Activated CD4-positive, alpha-beta memory T cell treated with anti-CD3 and anti-CD28 coated beads, Interleukin-2, amount 10 ng/mL, durations not matched to agents 7 days and 5 days (primary cell): ENCODE data around the gene PDE11A. TPM values are rescaled to one million over a fixed set of nuclear protein-coding genes. Genes with fewer than 3 reads are reported as not detected.

ENCODE experiments used
- CTCF ChIA-PET: fragments of 350-600 bp; sonication (Branson Sonifier 250); formaldehyde crosslinking; loops from one replicate; lab custom pipeline; 2021; ENCODE audit warnings: antibody characterized with exemption, inconsistent platforms; lab: Charles Lee
- POLR2A ChIA-PET: fragments of 350-600 bp; sonication (Branson Sonifier 250); formaldehyde crosslinking; loops from one replicate; lab custom pipeline; 2021; ENCODE audit warnings: antibody characterized with exemption; lab: Charles Lee
- DNase-seq: peaks from one replicate; pipeline ENCODE4 v3.0.0-alpha.2; 2020
- H3K27ac Mint-ChIP-seq: one replicate; pipeline ENCODE4 v1.8.0; 2021; ENCODE audit warnings: mild to moderate bottlenecking, mixed read lengths
- H3K27me3 Mint-ChIP-seq: one replicate; pipeline ENCODE4 v1.8.0; 2021; ENCODE audit warnings: mixed read lengths
- H3K36me3 Mint-ChIP-seq: one replicate; pipeline ENCODE4 v1.8.0; 2021; ENCODE audit warnings: low read depth, mixed read lengths
- H3K4me1 Mint-ChIP-seq: one replicate; pipeline ENCODE4 v1.8.0; 2021; ENCODE audit warnings: mixed read lengths
- H3K4me3 Mint-ChIP-seq: one replicate; pipeline ENCODE4 v1.8.0; 2021; ENCODE audit warnings: mild to moderate bottlenecking, mixed read lengths
- H3K9me3 Mint-ChIP-seq: one replicate; pipeline ENCODE4 v1.8.0; 2021; ENCODE audit warnings: mixed read lengths
- total RNA-seq, 2 experiments: library from RNA; stranded (reverse); gene quantifications; one replicate each; pipeline ENCODE4 v1.2.3, GENCODE V29; 2021

The PDE11A gene
- total RNA-seq: not detected

DNA sequence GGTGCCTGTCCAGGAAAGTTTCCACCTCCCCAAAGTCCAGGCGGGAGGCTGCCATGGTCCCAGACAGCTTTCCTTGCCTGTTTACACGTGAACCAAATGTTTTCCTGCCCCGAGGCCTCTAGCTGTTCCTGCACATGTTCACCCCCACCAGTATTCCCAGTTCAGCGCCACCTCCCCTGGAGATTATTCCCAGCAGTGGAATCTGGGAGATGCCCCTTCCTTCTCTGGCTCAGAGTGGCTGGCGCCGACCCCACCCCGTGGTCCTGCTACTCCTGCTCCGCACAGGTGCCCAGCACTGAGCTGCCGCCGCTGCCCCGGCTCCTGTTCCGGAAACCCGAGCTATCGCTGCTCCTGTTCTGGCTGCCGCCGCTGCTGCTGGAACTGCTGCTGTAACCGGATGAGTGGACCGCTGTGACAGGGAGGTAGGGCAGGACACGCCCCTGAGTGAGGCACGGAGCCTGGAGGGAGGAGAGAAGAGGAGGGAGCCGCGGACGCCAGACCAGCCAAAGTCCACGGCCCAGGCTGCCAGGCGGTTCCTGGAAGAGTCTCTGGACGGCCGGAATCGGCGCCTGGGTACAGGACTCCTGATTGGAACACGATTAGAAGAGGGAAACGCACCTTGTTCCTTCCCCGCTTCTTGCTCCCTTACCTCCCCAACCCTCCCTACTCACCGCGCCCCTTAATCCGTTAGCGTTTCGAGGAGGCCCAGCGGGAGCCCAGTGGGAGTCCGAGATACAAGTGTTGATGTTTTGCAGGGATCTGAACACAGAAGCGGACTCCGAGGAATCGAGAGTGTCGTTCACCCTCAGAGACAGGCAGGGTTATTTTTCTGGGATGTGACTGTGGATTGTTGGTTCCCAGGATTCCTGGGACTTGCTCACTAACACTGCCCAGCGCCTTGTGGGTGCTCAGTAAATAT lies at the start of gene PDE11A:
Gene PDE11A, minus strand, starts transcription at position 395 of the 919 bp plus-strand sequence. Its CDS starts 340 bp downstream, at position 55.
- Mint-ChIP-seq H3K9me3 (no peaks in the 10 kb centered on the region), H3K4me3 (no peak within 1 kb of the TSS), H3K27ac (no peak within 1 kb of the TSS), H3K4me1 (peaks cover 6% of the 10 kb centered on the region), H3K36me3 (no peaks in the 10 kb centered on the region), H3K27me3 (peaks cover 58% of the 10 kb centered on the region)
- POLR2A ChIA-PET: no interaction called here
- DNase-seq: peak; percentile 58
- CTCF ChIA-PET: interaction anchor here (1.0 kb wide), 1 partner anchor 89 kb away, joined by 4 read pairs; no protein-coding TSS in a partner anchor

- Mint-ChIP-seq H3K4me1 (peaks cover 15% of the 10 kb centered on the region), H3K27me3 (no peaks in the 10 kb centered on the region), H3K27ac (no peak overlapping the region), H3K4me3 (no peak overlapping the region), H3K36me3 (peaks cover 52% of the 10 kb centered on the region), H3K9me3 (no peaks in the 10 kb centered on the region)
- no peak for DNase-seq
- POLR2A ChIA-PET: no interaction called here
- CTCF ChIA-PET: interaction anchor here (0.7 to 1.8 kb wide), 4 partner anchors 8 to 332 kb away, joined by 3 to 9 read pairs (median 3); partner anchors contain the start of genes PJVK, PRKRA and RBM45
Measured at GRCh38 chr2:178119179-178119922, 46.8 kb upstream of the PDE11A start.

GRCh38 chr2:178117725-178118124 lies 45.1 kb upstream of the PDE11A start:
- Mint-ChIP-seq H3K9me3 (no peaks in the 10 kb centered on the region), H3K4me1 (peaks cover 26% of the 10 kb centered on the region), H3K27ac (no peak overlapping the region), H3K36me3 (peaks cover 44% of the 10 kb centered on the region), H3K4me3 (no peak overlapping the region), H3K27me3 (no peaks in the 10 kb centered on the region)
- CTCF ChIA-PET: no interaction called here
- POLR2A ChIA-PET: no interaction called here
- no peak for DNase-seq

- Mint-ChIP-seq H3K27me3 (no peaks in the 10 kb centered on the region), H3K9me3 (no peaks in the 10 kb centered on the region), H3K36me3 (peaks cover 27% of the 10 kb centered on the region), H3K27ac (no peak overlapping the region), H3K4me1 (peaks cover 26% of the 10 kb centered on the region), H3K4me3 (no peak overlapping the region)
- ChIA-PET POLR2A (interaction anchor here (3.9 kb wide), 1 partner anchor 299 kb away, joined by 23 read pairs; no protein-coding TSS in a partner anchor), CTCF (interaction anchor here (1.3 to 4.6 kb wide), 3 partner anchors 22 to 299 kb away, joined by 3 to 49 read pairs (median 4); no protein-coding TSS in a partner anchor)
- no peak for DNase-seq
Measured at GRCh38 chr2:178115271-178115670, 42.7 kb upstream of the PDE11A start.

DNA sequence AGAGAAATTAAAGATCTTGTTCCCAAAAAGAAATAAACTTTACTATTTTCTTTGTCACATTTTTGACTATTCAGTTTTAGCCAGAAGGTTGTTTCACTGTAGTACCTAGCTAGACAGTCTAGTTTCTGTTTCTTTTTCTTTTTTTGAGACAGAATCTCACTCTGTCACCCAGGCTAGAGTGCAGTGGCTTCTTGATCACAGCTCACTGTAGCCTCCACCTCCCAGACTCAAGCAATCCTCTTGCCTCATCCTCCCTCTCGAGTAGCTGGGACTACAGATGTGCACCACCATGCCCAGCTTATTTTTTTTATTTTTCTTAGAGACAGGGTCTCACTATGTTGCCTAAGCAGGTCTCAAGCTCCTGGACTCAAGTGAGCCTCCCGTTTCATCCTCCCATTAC lies 41.9 kb upstream of the PDE11A start:
- Mint-ChIP-seq H3K36me3 (peaks cover 24% of the 10 kb centered on the region), H3K27me3 (no peaks in the 10 kb centered on the region), H3K4me3 (peak overlapping the region; percentile 80), H3K4me1 (peaks cover 26% of the 10 kb centered on the region), H3K9me3 (no peaks in the 10 kb centered on the region), H3K27ac (peak overlapping the region; percentile 82)
- ChIA-PET POLR2A (interaction anchor here (0.8 to 3.9 kb wide), 3 partner anchors 299 to 337 kb away, joined by 3 to 23 read pairs (median 4); partner anchors contain the start of genes PJVK and PRKRA), CTCF (interaction anchor here (0.8 to 4.6 kb wide), 4 partner anchors 9 to 300 kb away, joined by 3 to 49 read pairs (median 4); no protein-coding TSS in a partner anchor)
- no peak for DNase-seq

DNA sequence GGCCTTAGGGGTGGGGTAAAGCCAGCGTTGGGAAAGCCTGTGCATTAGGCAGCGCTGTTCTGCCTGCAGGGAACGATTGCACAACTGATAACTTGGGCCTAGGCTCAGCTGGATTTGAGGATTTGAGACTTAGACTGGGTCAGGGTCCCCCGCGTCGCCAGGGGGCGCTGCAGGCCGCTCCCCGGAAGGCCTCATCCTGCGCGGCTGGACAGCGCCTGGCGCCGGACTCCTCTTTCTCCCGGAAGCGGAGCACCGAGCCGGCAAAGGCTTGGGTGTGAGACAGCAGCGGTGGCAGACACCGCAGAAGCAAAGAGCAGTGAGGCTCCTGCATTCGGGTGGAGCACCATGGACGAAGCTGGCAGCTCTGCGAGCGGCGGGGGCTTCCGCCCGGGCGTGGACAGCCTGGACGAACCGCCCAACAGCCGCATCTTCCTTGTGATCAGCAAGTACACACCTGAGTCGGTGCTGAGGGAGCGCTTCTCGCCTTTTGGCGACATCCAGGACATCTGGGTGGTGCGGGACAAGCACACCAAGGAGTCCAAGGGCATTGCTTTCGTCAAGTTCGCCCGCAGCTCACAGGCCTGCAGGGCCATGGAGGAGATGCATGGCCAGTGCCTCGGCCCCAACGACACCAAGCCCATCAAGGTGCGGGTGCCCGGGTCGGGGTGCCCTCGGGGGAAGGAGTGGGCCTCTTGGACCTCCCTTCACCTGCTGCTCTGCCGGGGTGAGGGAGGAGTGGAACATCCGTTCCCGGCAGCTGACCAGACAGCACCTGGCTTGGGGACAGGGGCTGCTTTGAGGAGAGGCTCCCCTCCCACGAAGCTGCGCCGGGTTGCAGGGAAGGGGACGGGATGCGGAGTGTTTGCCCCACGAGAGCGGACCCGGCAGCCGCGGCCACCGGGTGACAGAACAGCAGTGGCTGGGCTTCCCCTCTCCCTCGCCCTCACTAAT lies 39.9 kb upstream of the PDE11A start, which contains the start of gene RBM45:
Gene RBM45, plus strand, starts transcription at position 236 of the 951 bp plus-strand sequence. Its CDS starts 110 bp downstream, at position 346.
- H3K4me1 Mint-ChIP-seq: peaks cover 26% of the 10 kb centered on the region
- H3K36me3 Mint-ChIP-seq: peaks cover 14% of the 10 kb centered on the region
- peak within 1 kb of the TSS; percentile 89 for H3K27ac Mint-ChIP-seq
- ChIA-PET CTCF (interaction anchor here (0.6 to 4.6 kb wide), 37 partner anchors 8 to 748 kb away, joined by 3 to 49 read pairs (median 4); no protein-coding TSS in a partner anchor), POLR2A (interaction anchor here (0.9 to 3.9 kb wide), 6 partner anchors 11 to 338 kb away, joined by 3 to 23 read pairs (median 6); partner anchors contain the start of genes PJVK and PRKRA)
- DNase-seq: peak; percentile 89
- H3K4me3 Mint-ChIP-seq: peak within 1 kb of the TSS; percentile 80
- no peaks in the 10 kb centered on the region for H3K9me3 Mint-ChIP-seq
- no peaks in the 10 kb centered on the region for H3K27me3 Mint-ChIP-seq

GRCh38 chr2:178111743-178112142 lies 39.2 kb upstream of the PDE11A start:
- Mint-ChIP-seq H3K9me3 (no peaks in the 10 kb centered on the region), H3K27ac (no peak overlapping the region), H3K4me3 (peak overlapping the region; percentile 80), H3K27me3 (no peaks in the 10 kb centered on the region), H3K36me3 (peaks cover 12% of the 10 kb centered on the region), H3K4me1 (peaks cover 26% of the 10 kb centered on the region)
- POLR2A ChIA-PET: interaction anchor here (2.0 to 3.9 kb wide), 3 partner anchors 12 to 339 kb away, joined by 9 to 23 read pairs (median 10); partner anchors contain the start of genes PJVK and PRKRA
- CTCF ChIA-PET: interaction anchor here (0.6 to 4.6 kb wide), 32 partner anchors 9 to 747 kb away, joined by 3 to 49 read pairs (median 4); no protein-coding TSS in a partner anchor
- no peak for DNase-seq

- no peak overlapping the region for H3K27ac Mint-ChIP-seq
- H3K27me3 Mint-ChIP-seq: no peaks in the 10 kb centered on the region
- H3K9me3 Mint-ChIP-seq: no peaks in the 10 kb centered on the region
- POLR2A ChIA-PET: no interaction called here
- H3K4me1 Mint-ChIP-seq: peaks cover 25% of the 10 kb centered on the region
- CTCF ChIA-PET: interaction anchor here (0.6 to 4.6 kb wide), 9 partner anchors 8 to 589 kb away, joined by 3 to 49 read pairs (median 3); no protein-coding TSS in a partner anchor
- peaks cover 8% of the 10 kb centered on the region for H3K36me3 Mint-ChIP-seq
- H3K4me3 Mint-ChIP-seq: no peak overlapping the region
- no peak for DNase-seq
Measured at GRCh38 chr2:178110681-178111080, 38.1 kb upstream of the PDE11A start.

GRCh38 chr2:178109813-178110212 lies 37.2 kb upstream of the PDE11A start:
- Mint-ChIP-seq H3K4me3 (no peak overlapping the region), H3K27me3 (no peaks in the 10 kb centered on the region), H3K9me3 (no peaks in the 10 kb centered on the region), H3K27ac (no peak overlapping the region), H3K36me3 (no peaks in the 10 kb centered on the region), H3K4me1 (peaks cover 16% of the 10 kb centered on the region)
- CTCF ChIA-PET: interaction anchor here (0.7 to 1.1 kb wide), 5 partner anchors 9 to 310 kb away, joined by 3 read pairs; no protein-coding TSS in a partner anchor
- POLR2A ChIA-PET: no interaction called here
- DNase-seq: no peak

GRCh38 chr2:178108176-178108575 lies 35.6 kb upstream of the PDE11A start:
- Mint-ChIP-seq H3K9me3 (no peaks in the 10 kb centered on the region), H3K4me1 (no peaks in the 10 kb centered on the region), H3K27ac (no peak overlapping the region), H3K4me3 (no peak overlapping the region), H3K27me3 (no peaks in the 10 kb centered on the region), H3K36me3 (no peaks in the 10 kb centered on the region)
- ChIA-PET POLR2A (no interaction called here), CTCF (no interaction called here)
- DNase-seq: no peak

DNA sequence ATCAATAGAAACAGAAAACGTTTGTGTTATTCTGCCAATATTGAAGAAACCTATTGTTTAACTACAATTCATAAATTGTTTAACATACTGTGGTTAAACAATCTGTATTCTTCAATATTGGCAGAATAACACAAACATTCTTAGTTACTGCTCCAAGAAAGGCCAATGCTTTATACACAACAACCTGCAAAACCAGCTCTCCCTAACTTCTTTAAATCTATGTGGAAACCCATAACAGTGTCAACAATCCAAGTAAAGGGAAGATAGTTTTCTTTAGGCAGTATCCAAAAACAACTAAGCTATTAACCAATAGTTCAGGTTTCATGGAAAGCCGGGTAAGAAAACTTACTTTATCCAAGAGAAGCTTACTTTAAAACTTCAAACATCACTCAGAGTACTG lies 33.5 kb upstream of the PDE11A start:
- Mint-ChIP-seq H3K4me3 (no peak overlapping the region), H3K4me1 (no peaks in the 10 kb centered on the region), H3K27ac (no peak overlapping the region), H3K9me3 (no peaks in the 10 kb centered on the region), H3K36me3 (no peaks in the 10 kb centered on the region), H3K27me3 (no peaks in the 10 kb centered on the region)
- ChIA-PET POLR2A (no interaction called here), CTCF (no interaction called here)
- DNase-seq: no peak
